HFFc6 (cell line): ENCODE results near the gene METTL9. TPM values are rescaled to one million over a fixed set of nuclear protein-coding genes. Genes with fewer than 3 reads are reported as not detected.
"Not testable (repeated sequence)": the region's sequence is repeated elsewhere in the genome, so short reads cannot be mapped to it uniquely, and the experiment has no call there.

Source experiments
- DNase-seq: peaks from one replicate; pipeline ENCODE4 v3.0.0-alpha.2; 2018
- H3K27ac Mint-ChIP-seq: 2 replicates; pipeline ENCODE4 v1.8.0; 2020; ENCODE audit warnings: mild to moderate bottlenecking, mixed read lengths
- H3K27me3 Mint-ChIP-seq: 2 replicates; pipeline ENCODE4 v1.8.0; 2021; ENCODE audit warnings: mild to moderate bottlenecking, moderate library complexity, mixed read lengths; ENCODE audit not compliant: insufficient read depth
- H3K36me3 Mint-ChIP-seq: 2 replicates; pipeline ENCODE4 v1.8.0; 2021; ENCODE audit warnings: low read depth, mixed read lengths
- H3K4me1 Mint-ChIP-seq: 2 replicates; pipeline ENCODE4 v1.8.0; 2020; ENCODE audit warnings: low read depth, mixed read lengths
- H3K4me3 Mint-ChIP-seq: 2 replicates; pipeline ENCODE4 v1.8.0; 2020; ENCODE audit warnings: mild to moderate bottlenecking, moderate library complexity, mixed read lengths
- H3K9me3 Mint-ChIP-seq: 2 replicates; pipeline ENCODE4 v1.8.0; 2020; ENCODE audit warnings: mild to moderate bottlenecking, mixed read lengths
- CTCF ChIP-seq: fragments of 200-600 bp; sonication (generic); IDR thresholded peaks from 2 replicates; pipeline ENCODE4 v1.5.0; 2021; ENCODE audit warnings: antibody characterized with exemption, mild to moderate bottlenecking
- total RNA-seq, 6 experiments: library from RNA; stranded (reverse); fragmentation: NEBNext Ultra II Directional; extraction: Animal tissue kit (Norgen Biotek cat#: 25700); gene quantifications; 2 replicates in 1 of 6; 3 replicates in 5 of 6; pipeline ENCODE4 v1.2.3, GENCODE V29; 2021

METTL9 gene
- total RNA-seq, 6 experiments from 2014 or later: 147 to 176 (median 151) TPM

GRCh38 chr16:21580807-21581206 lies 18.6 kb upstream of the METTL9 start:
- H3K4me1 Mint-ChIP-seq: peaks cover 12% of the 10 kb centered on the region

GRCh38 chr16:21584817-21585216 lies 14.6 kb upstream of the METTL9 start:
- no peak overlapping the region for H3K4me3 Mint-ChIP-seq
- no peaks in the 10 kb centered on the region for H3K36me3 Mint-ChIP-seq
- TF ChIP-seq CTCF: no peak
- no peaks in the 10 kb centered on the region for H3K9me3 Mint-ChIP-seq
- no peak for DNase-seq
- no peaks in the 10 kb centered on the region for H3K27me3 Mint-ChIP-seq
- H3K27ac Mint-ChIP-seq: no peak overlapping the region
- peaks cover 27% of the 10 kb centered on the region for H3K4me1 Mint-ChIP-seq

More at GRCh38 chr16:21580807-21581206, 18.6 kb upstream of the METTL9 start:
- no peaks in the 10 kb centered on the region for H3K36me3 Mint-ChIP-seq
- no peak overlapping the region for H3K4me3 Mint-ChIP-seq
- no peak for DNase-seq
- no peak for TF ChIP-seq CTCF
- H3K9me3 Mint-ChIP-seq: no peaks in the 10 kb centered on the region
- no peak overlapping the region for H3K27ac Mint-ChIP-seq
- H3K27me3 Mint-ChIP-seq: peaks cover 23% of the 10 kb centered on the region

GRCh38 chr16:21588593-21588992 lies 10.8 kb upstream of the METTL9 start:
- Mint-ChIP-seq H3K27ac (peak overlapping the region; percentile 79), H3K4me1 (peaks cover 32% of the 10 kb centered on the region)
- H3K4me3 Mint-ChIP-seq, H3K27me3 Mint-ChIP-seq, DNase-seq, H3K36me3 Mint-ChIP-seq, H3K9me3 Mint-ChIP-seq: not testable (repeated sequence)

- TF ChIP-seq CTCF: no peak
- peak overlapping the region; percentile 79 for H3K27ac Mint-ChIP-seq
These were observed 9.8 kb upstream of the METTL9 start for GRCh38 chr16:21589551-21589950.

GRCh38 chr16:21590287-21590686 lies 9.1 kb upstream of the METTL9 start:
- peak; percentile 73 for DNase-seq
- H3K36me3 Mint-ChIP-seq: no peaks in the 10 kb centered on the region
- H3K4me3 Mint-ChIP-seq: peak overlapping the region; percentile 75
- no peak for TF ChIP-seq CTCF
- H3K4me1 Mint-ChIP-seq: peaks cover 33% of the 10 kb centered on the region
- peak overlapping the region; percentile 79 for H3K27ac Mint-ChIP-seq
- H3K9me3 Mint-ChIP-seq: no peaks in the 10 kb centered on the region
- no peaks in the 10 kb centered on the region for H3K27me3 Mint-ChIP-seq

More at GRCh38 chr16:21589551-21589950, 9.8 kb upstream of the METTL9 start:
- Mint-ChIP-seq H3K9me3 (no peaks in the 10 kb centered on the region), H3K27me3 (no peaks in the 10 kb centered on the region), H3K36me3 (no peaks in the 10 kb centered on the region), H3K4me1 (peaks cover 31% of the 10 kb centered on the region), H3K4me3 (peak overlapping the region; percentile 75; the same call in 1 of the 2 replicates)
- DNase-seq: no peak

GRCh38 chr16:21590796-21591195 lies 8.6 kb upstream of the METTL9 start:
- no peaks in the 10 kb centered on the region for H3K27me3 Mint-ChIP-seq
- no peak for DNase-seq

More at GRCh38 chr16:21590796-21591195, 8.6 kb upstream of the METTL9 start:
- Mint-ChIP-seq H3K4me1 (peaks cover 33% of the 10 kb centered on the region), H3K9me3 (no peaks in the 10 kb centered on the region), H3K27ac (peak overlapping the region; percentile 79), H3K36me3 (no peaks in the 10 kb centered on the region), H3K4me3 (peak overlapping the region; percentile 75)
- no peak for TF ChIP-seq CTCF
